ENCODE results near the gene MNAT1. TPM values are rescaled to one million over a fixed set of nuclear protein-coding genes. Genes with fewer than 3 reads are reported as not detected.

Gene MNAT1
- total and polyA plus RNA-seq, 9 of the 15 experiments (the other 6 are each of a cell fraction or from before 2014, with no cell fraction given) = 37.8 to 83.3 (median 60.4) TPM

DNA sequence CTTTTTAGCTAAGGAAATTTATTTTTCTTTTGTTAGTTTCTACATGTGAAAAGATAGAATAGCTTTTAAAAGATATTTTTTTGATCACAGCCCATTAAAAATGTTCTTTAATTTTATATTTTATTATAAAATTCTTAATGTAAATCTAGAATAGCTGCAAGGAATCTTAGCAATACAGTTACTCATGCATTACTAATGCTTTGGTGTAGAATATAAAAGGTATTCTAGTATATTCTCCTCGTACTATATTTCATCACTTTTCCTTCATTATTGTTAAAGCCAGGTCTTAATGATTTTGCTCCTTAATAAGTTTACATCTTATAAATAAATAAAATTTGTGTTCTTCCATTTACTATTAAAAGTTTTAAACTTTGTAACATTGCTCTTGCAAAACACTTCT lies 82.6 kb downstream of the MNAT1 start (continued):
- TF ChIP-seq SMAD1 (IDR thresholded peaks at IDR 0.05; ENCODE audit: low read depth, low read length, partially characterized antibody) (no peak), PTTG1 (tag; IDR thresholded peaks at IDR 0.05; ENCODE audit: low read depth) (no peak), MXI1 (IDR thresholded peaks at IDR 0.05; ENCODE audit: low read depth, low read length) (no peak), PCBP2 (IDR thresholded peaks at IDR 0.05; ENCODE audit: low read depth, low read length, poor library complexity, severe bottlenecking) (no peak), FOXK2 (conservative IDR thresholded peaks at IDR 0.05 in 1 of 2, IDR thresholded peaks at IDR 0.05 in 1 of 2; ENCODE audit: low read depth in 2 of 2) (no peak)

DNA sequence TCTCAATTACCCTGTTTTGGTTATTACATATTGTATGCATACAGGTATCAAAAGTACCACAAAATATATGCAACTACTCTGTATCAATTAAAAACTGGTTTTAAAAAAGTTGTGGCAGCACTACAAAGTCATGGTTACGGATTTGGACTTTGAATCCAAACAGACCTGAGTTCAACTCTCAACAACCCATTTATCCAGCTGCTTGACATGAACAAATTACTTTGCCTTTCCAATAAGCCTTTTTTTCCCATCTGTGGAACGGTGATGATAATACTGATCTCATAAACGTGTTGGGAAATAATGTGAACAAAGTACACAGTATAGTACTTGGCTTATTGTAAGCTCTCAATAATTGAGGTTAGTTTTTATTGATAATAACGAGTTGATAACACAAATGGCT lies 85.0 kb downstream of the MNAT1 start:
- no peak overlapping the region for H3K4me3 ChIP-seq
- H3K4me2 ChIP-seq (ENCODE audit: insufficient read depth, low read length) = no peak overlapping the region
- no peak for TF ChIP-seq TBP (optimal IDR thresholded peaks at IDR 0.05; ENCODE audit: low read depth, low read length)
- TF ChIP-seq HMGN3 (IDR thresholded peaks at IDR 0.05; ENCODE audit: borderline replicate concordance, extremely low read depth, insufficient read length, low read depth, low read length) = no peak
- no peak for TF ChIP-seq TEAD1 (CRISPR knock-in tag; IDR thresholded peaks at IDR 0.05)
- no peak for TF ChIP-seq MED1 (CRISPR knock-in tag; IDR thresholded peaks at IDR 0.05; ENCODE audit: borderline replicate concordance)
- TF ChIP-seq POLR2A (conservative IDR thresholded peaks at IDR 0.05) = no peak
- no peak for TF ChIP-seq MTA2 (IDR thresholded peaks at IDR 0.05; ENCODE audit: low read depth)
- no peak for TF ChIP-seq FOXA1 (IDR thresholded peaks at IDR 0.05; ENCODE audit: borderline replicate concordance)
- TF ChIP-seq, protein P1, sequence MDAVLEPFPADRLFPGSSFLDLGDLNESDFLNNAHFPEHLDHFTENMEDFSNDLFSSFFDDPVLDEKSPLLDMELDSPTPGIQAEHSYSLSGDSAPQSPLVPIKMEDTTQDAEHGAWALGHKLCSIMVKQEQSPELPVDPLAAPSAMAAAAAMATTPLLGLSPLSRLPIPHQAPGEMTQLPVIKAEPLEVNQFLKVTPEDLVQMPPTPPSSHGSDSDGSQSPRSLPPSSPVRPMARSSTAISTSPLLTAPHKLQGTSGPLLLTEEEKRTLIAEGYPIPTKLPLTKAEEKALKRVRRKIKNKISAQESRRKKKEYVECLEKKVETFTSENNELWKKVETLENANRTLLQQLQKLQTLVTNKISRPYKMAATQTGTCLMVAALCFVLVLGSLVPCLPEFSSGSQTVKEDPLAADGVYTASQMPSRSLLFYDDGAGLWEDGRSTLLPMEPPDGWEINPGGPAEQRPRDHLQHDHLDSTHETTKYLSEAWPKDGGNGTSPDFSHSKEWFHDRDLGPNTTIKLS (IDR thresholded peaks at IDR 0.05; ENCODE audit: borderline replicate concordance, low read depth) = no peak
- no peak for TF ChIP-seq CHD2 (IDR thresholded peaks at IDR 0.05; ENCODE audit: low read depth, low read length)
- TF ChIP-seq XRCC4 (IDR thresholded peaks at IDR 0.05; ENCODE audit: extremely low read depth, insufficient read depth, insufficient read length) = no peak
- TF ChIP-seq, protein P2, sequence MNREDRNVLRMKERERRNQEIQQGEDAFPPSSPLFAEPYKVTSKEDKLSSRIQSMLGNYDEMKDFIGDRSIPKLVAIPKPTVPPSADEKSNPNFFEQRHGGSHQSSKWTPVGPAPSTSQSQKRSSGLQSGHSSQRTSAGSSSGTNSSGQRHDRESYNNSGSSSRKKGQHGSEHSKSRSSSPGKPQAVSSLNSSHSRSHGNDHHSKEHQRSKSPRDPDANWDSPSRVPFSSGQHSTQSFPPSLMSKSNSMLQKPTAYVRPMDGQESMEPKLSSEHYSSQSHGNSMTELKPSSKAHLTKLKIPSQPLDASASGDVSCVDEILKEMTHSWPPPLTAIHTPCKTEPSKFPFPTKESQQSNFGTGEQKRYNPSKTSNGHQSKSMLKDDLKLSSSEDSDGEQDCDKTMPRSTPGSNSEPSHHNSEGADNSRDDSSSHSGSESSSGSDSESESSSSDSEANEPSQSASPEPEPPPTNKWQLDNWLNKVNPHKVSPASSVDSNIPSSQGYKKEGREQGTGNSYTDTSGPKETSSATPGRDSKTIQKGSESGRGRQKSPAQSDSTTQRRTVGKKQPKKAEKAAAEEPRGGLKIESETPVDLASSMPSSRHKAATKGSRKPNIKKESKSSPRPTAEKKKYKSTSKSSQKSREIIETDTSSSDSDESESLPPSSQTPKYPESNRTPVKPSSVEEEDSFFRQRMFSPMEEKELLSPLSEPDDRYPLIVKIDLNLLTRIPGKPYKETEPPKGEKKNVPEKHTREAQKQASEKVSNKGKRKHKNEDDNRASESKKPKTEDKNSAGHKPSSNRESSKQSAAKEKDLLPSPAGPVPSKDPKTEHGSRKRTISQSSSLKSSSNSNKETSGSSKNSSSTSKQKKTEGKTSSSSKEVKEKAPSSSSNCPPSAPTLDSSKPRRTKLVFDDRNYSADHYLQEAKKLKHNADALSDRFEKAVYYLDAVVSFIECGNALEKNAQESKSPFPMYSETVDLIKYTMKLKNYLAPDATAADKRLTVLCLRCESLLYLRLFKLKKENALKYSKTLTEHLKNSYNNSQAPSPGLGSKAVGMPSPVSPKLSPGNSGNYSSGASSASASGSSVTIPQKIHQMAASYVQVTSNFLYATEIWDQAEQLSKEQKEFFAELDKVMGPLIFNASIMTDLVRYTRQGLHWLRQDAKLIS (CRISPR knock-in tag; IDR thresholded peaks at IDR 0.05) = no peak
- no peak for TF ChIP-seq TARDBP (IDR thresholded peaks at IDR 0.05)
- no peak for TF ChIP-seq ZFP30 (CRISPR knock-in tag; IDR thresholded peaks at IDR 0.05; ENCODE audit: borderline replicate concordance)
- 64% methylated on average over 4 of the region's 4 CpGs for WGBS (ENCODE audit: insufficient coverage, low coverage, missing lambda C conversion rate)
- no peaks in the 10 kb centered on the region for H3K9me1 ChIP-seq (ENCODE audit: control insufficient read depth, insufficient read depth, low read length)
- BruUV-seq (replicated peaks) = no TSS peak
- no peaks in the 10 kb centered on the region for H3K27me3 ChIP-seq (ENCODE audit: control insufficient read depth in 2 of 2, insufficient read depth in 2 of 2, low read length in 2 of 2)
- POLR2A ChIA-PET = no interaction called here
- H4K20me1 ChIP-seq (replicated peaks; ENCODE audit: control insufficient read depth, insufficient read depth, low read length) = no peaks in the 10 kb centered on the region
- CTCF ChIA-PET (ENCODE audit: low intra/inter-chr PET ratio) = no interaction called here
- no peak for ATAC-seq
- H3K4me1 ChIP-seq (replicated peaks in 1 of 2; ENCODE audit: control insufficient read depth in 2 of 2, insufficient read depth in 2 of 2, low read length in 2 of 2) = no peaks in the 10 kb centered on the region
- intact Hi-C loops (cut with micrococcal nuclease) = no loop called here
- in situ Hi-C loops (cut with MboI) = no loop called here
- H3K9me3 ChIP-seq (replicated peaks; ENCODE audit: control insufficient read depth, insufficient read depth, low read depth, low read length) = no peaks in the 10 kb centered on the region
- no peak for DNase-seq (ENCODE audit: extremely low read depth in 1 of 4, low spot score in 3 of 4)
- H3K9ac ChIP-seq (ENCODE audit: insufficient read depth in 1 of 2, low read depth in 2 of 2, low read length in 2 of 2) = no peak overlapping the region
- H3K27ac ChIP-seq (ENCODE audit: extremely low read depth, low read depth, low read length) = no peak overlapping the region
- H2AFZ ChIP-seq (ENCODE audit: low read depth, low read length) = no peak overlapping the region
- no peak for FAIRE-seq
- H3K36me3 ChIP-seq (ENCODE audit: control insufficient read depth, insufficient read depth, low read length) = peaks cover 3% of the 10 kb centered on the region; the same call in 1 of the 3 replicates
- no peaks in the 10 kb centered on the region for H3K79me2 ChIP-seq (ENCODE audit: control insufficient read depth, insufficient read depth, low read length)

Data from K562 (cell line).